Natural killer cell (primary cell): ENCODE measurements around the gene COQ9. TPM values are rescaled to one million over a fixed set of nuclear protein-coding genes. Genes with fewer than 3 reads are reported as not detected.
"Not testable (repeated sequence)": the region's sequence is repeated elsewhere in the genome, so short reads cannot be mapped to it uniquely, and the experiment has no call there.

ENCODE experiments used
- ATAC-seq, 3 donors: fragments of 150-1000 bp in 2 of 3; fragments of 200-7000 bp in 1 of 3; cut with Tn5 transposase; 1 replicate in 1 of 3; 2 replicates in 2 of 3; pipeline ENCODE4 v1.10.0; 2021; ENCODE audit warnings: mild to moderate bottlenecking in 2 of 3, moderate library complexity in 2 of 3
- DNase-seq, 2 donors: peaks; one replicate each; pipeline versions ENCODE4 v3.0.0 to v3.0.0-alpha.2; 2013 to 2021; ENCODE audit warnings: mixed read lengths in 1 of 2
- H3K27ac ChIP-seq: one replicate; pipeline ENCODE4 v1.5.1; 2013; ENCODE audit warnings: mild to moderate bottlenecking, low read length
- H3K27me3 ChIP-seq: one replicate; pipeline ENCODE4 v1.6.1; 2013; ENCODE audit warnings: low read length; ENCODE audit not compliant: control insufficient read depth, insufficient read depth
- H3K36me3 ChIP-seq: one replicate; pipeline ENCODE4 v1.6.1; 2013; ENCODE audit warnings: low read length; ENCODE audit not compliant: control insufficient read depth, insufficient read depth
- H3K4me1 ChIP-seq: one replicate; pipeline ENCODE4 v1.6.1; 2013; ENCODE audit warnings: low read length; ENCODE audit not compliant: control insufficient read depth, insufficient read depth
- H3K4me3 ChIP-seq: one replicate; pipeline ENCODE4 v1.5.1; 2013; ENCODE audit warnings: low read length
- H3K9me3 ChIP-seq: one replicate; pipeline ENCODE4 v1.6.1; 2013; ENCODE audit warnings: low read length; ENCODE audit not compliant: control insufficient read depth, insufficient read depth
- H3K27ac Mint-ChIP-seq, 2 donors: one replicate each; pipeline ENCODE4 v1.8.0; 2022; ENCODE audit warnings: mild to moderate bottlenecking in 2 of 2, mixed read lengths in 2 of 2, moderate library complexity in 1 of 2
- H3K27me3 Mint-ChIP-seq, 2 donors: one replicate each; pipeline ENCODE4 v1.8.0; 2022; ENCODE audit warnings: low read depth in 2 of 2, mixed read lengths in 2 of 2
- H3K36me3 Mint-ChIP-seq: one replicate; pipeline ENCODE4 v1.8.0; 2022; ENCODE audit warnings: mixed read lengths
- H3K4me1 Mint-ChIP-seq, 2 donors: one replicate each; pipeline ENCODE4 v1.8.0; 2022; ENCODE audit warnings: mixed read lengths in 2 of 2
- H3K4me3 Mint-ChIP-seq: one replicate; pipeline ENCODE4 v1.8.0; 2022; ENCODE audit warnings: mild to moderate bottlenecking, moderate library complexity, mixed read lengths
- H3K9me3 Mint-ChIP-seq, 2 donors: one replicate each; pipeline ENCODE4 v1.8.0; 2022; ENCODE audit warnings: mixed read lengths in 2 of 2
- CTCF ChIP-seq: fragments of 200-600 bp; IDR thresholded peaks from one replicate; pipeline ENCODE4 v1.8.0; 2022; ENCODE audit warnings: antibody characterized with exemption
- WGBS: methylation state at CpG from one replicate; pipeline ENCODE4 v1.1.7; 2013; ENCODE audit warnings: missing lambda C conversion rate; ENCODE audit not compliant: insufficient coverage; 5-methylcytosine and 5-hydroxymethylcytosine counted together
- intact Hi-C: fragments of 100-400 bp; cut with micrococcal nuclease; formaldehyde crosslinking; loops from one replicate; pipeline ENCODE4 v1.14.2; 2022
- total RNA-seq, 4 donors: library from RNA; stranded (reverse); fragments of 120-200 nt in 1 of 4; gene quantifications; one replicate each; pipeline versions ENCODE4 v1.2.3 to v1.2.4, GENCODE V29; 2013 to 2022

The COQ9 gene
- total RNA-seq, 3 donors from 2014 or later (not counting 1 experiment from before 2014, with no cell fraction given), result 16.9 to 30.2 (median 18.3) TPM

GRCh38 chr16:57489229-57489628, 42.0 kb downstream of the COQ9 start:
- no peak overlapping the region for H3K27ac Mint-ChIP-seq
- intact Hi-C loops, result no loop called here
- 95% methylated on average over 4 of the region's 5 CpGs for WGBS

GRCh38 chr16:57493767-57494166, 46.5 kb downstream of the COQ9 start:
- ATAC-seq, result no peak
- Mint-ChIP-seq H3K4me3 (no peak overlapping the region), H3K27me3 (peaks cover 5 to 16% of the 10 kb centered on the region in 2 donors), H3K9me3 (no peaks in the 10 kb centered on the region), H3K4me1 (no peaks in the 10 kb centered on the region), H3K36me3 (no peaks in the 10 kb centered on the region), H3K27ac (no peak overlapping the region)
- 82% methylated on average over 4 of the region's 4 CpGs for WGBS
- no peak overlapping the region for H3K4me3 ChIP-seq
- intact Hi-C loops, result no loop called here
- H3K4me1 ChIP-seq, result no peaks in the 10 kb centered on the region
- DNase-seq, result no peak
- no peaks in the 10 kb centered on the region for H3K36me3 ChIP-seq
- no peaks in the 10 kb centered on the region for H3K9me3 ChIP-seq
- H3K27ac ChIP-seq, result no peak overlapping the region
- no peak for TF ChIP-seq CTCF
- H3K27me3 ChIP-seq, result no peaks in the 10 kb centered on the region

More at GRCh38 chr16:57489229-57489628, 42.0 kb downstream of the COQ9 start:
- Histone ChIP-seq H3K27me3 (no peaks in the 10 kb centered on the region), H3K4me3 (no peak overlapping the region), H3K9me3 (no peaks in the 10 kb centered on the region), H3K4me1 (peaks cover 20% of the 10 kb centered on the region), H3K27ac (no peak overlapping the region), H3K36me3 (no peaks in the 10 kb centered on the region)
- H3K4me1 Mint-ChIP-seq, result peaks cover 11 to 26% of the 10 kb centered on the region in 2 donors
- no peak for TF ChIP-seq CTCF
- no peak overlapping the region for H3K4me3 Mint-ChIP-seq
- peaks cover 9 to 14% of the 10 kb centered on the region in 2 donors for H3K27me3 Mint-ChIP-seq
- no peaks in the 10 kb centered on the region for H3K9me3 Mint-ChIP-seq
- H3K36me3 Mint-ChIP-seq, result no peaks in the 10 kb centered on the region
- DNase-seq (no peak), ATAC-seq (no peak)

GRCh38 chr16:57497121-57497520, 49.8 kb downstream of the COQ9 start:
- Mint-ChIP-seq H3K27ac (no peak overlapping the region), H3K4me1 (peaks cover 0 to 10% of the 10 kb centered on the region in 2 donors), H3K9me3 (no peaks in the 10 kb centered on the region), H3K27me3 (peaks cover 3 to 9% of the 10 kb centered on the region in 2 donors), H3K36me3 (no peaks in the 10 kb centered on the region), H3K4me3 (no peak overlapping the region)
- Histone ChIP-seq H3K27me3 (no peaks in the 10 kb centered on the region), H3K36me3 (no peaks in the 10 kb centered on the region), H3K4me3 (no peak overlapping the region), H3K27ac (no peak overlapping the region), H3K9me3 (no peaks in the 10 kb centered on the region), H3K4me1 (peaks cover 12% of the 10 kb centered on the region)
- no peak for TF ChIP-seq CTCF
- DNase-seq, result no peak
- intact Hi-C loops, result no loop called here
- 90% methylated on average over 13 of the region's 13 CpGs for WGBS
- ATAC-seq, result no peak

- intact Hi-C loops, result no loop called here
Observed at GRCh38 chr16:57498031-57498430, 50.8 kb downstream of the COQ9 start.

GRCh38 chr16:57499941-57500340, 52.7 kb downstream of the COQ9 start:
- H3K4me1 Mint-ChIP-seq, result peaks cover 0 to 10% of the 10 kb centered on the region in 2 donors
- H3K4me3 Mint-ChIP-seq, H3K27me3 ChIP-seq, H3K9me3 ChIP-seq, intact Hi-C loops, H3K36me3 ChIP-seq, H3K27ac Mint-ChIP-seq, H3K9me3 Mint-ChIP-seq, H3K27ac ChIP-seq, H3K36me3 Mint-ChIP-seq, DNase-seq, H3K27me3 Mint-ChIP-seq, ATAC-seq, H3K4me3 ChIP-seq: not testable (repeated sequence)
- WGBS, result 89% methylated on average over 11 of the region's 11 CpGs
- peaks cover 12% of the 10 kb centered on the region for H3K4me1 ChIP-seq

More at GRCh38 chr16:57498031-57498430, 50.8 kb downstream of the COQ9 start:
- Mint-ChIP-seq H3K27ac (no peak overlapping the region), H3K4me1 (peaks cover 0 to 10% of the 10 kb centered on the region in 2 donors), H3K9me3 (no peaks in the 10 kb centered on the region), H3K36me3 (no peaks in the 10 kb centered on the region), H3K27me3 (peaks cover 3 to 9% of the 10 kb centered on the region in 2 donors), H3K4me3 (no peak overlapping the region)
- WGBS, result 82% methylated on average over 3 of the region's 4 CpGs
- DNase-seq (no peak), ATAC-seq (no peak)
- Histone ChIP-seq H3K4me3 (no peak overlapping the region), H3K9me3 (no peaks in the 10 kb centered on the region), H3K27ac (no peak overlapping the region), H3K36me3 (no peaks in the 10 kb centered on the region), H3K4me1 (peaks cover 12% of the 10 kb centered on the region), H3K27me3 (no peaks in the 10 kb centered on the region)
- TF ChIP-seq CTCF, result no peak
